Activated CD4-positive, alpha-beta memory T cell treated with anti-CD3 and anti-CD28 coated beads, Interleukin-2, amount 10 ng/mL, durations not matched to agents 7 days and 5 days (primary cell): ENCODE results near the gene CDH19. TPM values are rescaled to one million over a fixed set of nuclear protein-coding genes. Genes with fewer than 3 reads are reported as not detected.

ENCODE experiments used
- CTCF ChIA-PET: fragments of 350-600 bp; sonication (Branson Sonifier 250); formaldehyde crosslinking; loops from one replicate; lab custom pipeline; 2021; ENCODE audit warnings: antibody characterized with exemption, inconsistent platforms; lab: Charles Lee
- POLR2A ChIA-PET: fragments of 350-600 bp; sonication (Branson Sonifier 250); formaldehyde crosslinking; loops from one replicate; lab custom pipeline; 2021; ENCODE audit warnings: antibody characterized with exemption; lab: Charles Lee
- DNase-seq: peaks from one replicate; pipeline ENCODE4 v3.0.0-alpha.2; 2020
- H3K27ac Mint-ChIP-seq: one replicate; pipeline ENCODE4 v1.8.0; 2021; ENCODE audit warnings: mild to moderate bottlenecking, mixed read lengths
- H3K27me3 Mint-ChIP-seq: one replicate; pipeline ENCODE4 v1.8.0; 2021; ENCODE audit warnings: mixed read lengths
- H3K36me3 Mint-ChIP-seq: one replicate; pipeline ENCODE4 v1.8.0; 2021; ENCODE audit warnings: low read depth, mixed read lengths
- H3K4me1 Mint-ChIP-seq: one replicate; pipeline ENCODE4 v1.8.0; 2021; ENCODE audit warnings: mixed read lengths
- H3K4me3 Mint-ChIP-seq: one replicate; pipeline ENCODE4 v1.8.0; 2021; ENCODE audit warnings: mild to moderate bottlenecking, mixed read lengths
- H3K9me3 Mint-ChIP-seq: one replicate; pipeline ENCODE4 v1.8.0; 2021; ENCODE audit warnings: mixed read lengths
- total RNA-seq, 2 experiments: library from RNA; stranded (reverse); gene quantifications; one replicate each; pipeline ENCODE4 v1.2.3, GENCODE V29; 2021

Gene CDH19
- total RNA-seq, 2 experiments from 2014 or later, result not detected

GRCh38 chr18:66616523-66616983 lies 12.7 kb upstream of the CDH19 start:
- POLR2A ChIA-PET, result no interaction called here
- no peaks in the 10 kb centered on the region for H3K36me3 Mint-ChIP-seq

GRCh38 chr18:66615176-66615575 lies 11.3 kb upstream of the CDH19 start:
- Mint-ChIP-seq H3K4me3 (no peak overlapping the region), H3K27me3 (no peaks in the 10 kb centered on the region), H3K27ac (no peak overlapping the region), H3K36me3 (no peaks in the 10 kb centered on the region), H3K9me3 (peaks cover 2% of the 10 kb centered on the region), H3K4me1 (no peaks in the 10 kb centered on the region)
- no peak for DNase-seq
- ChIA-PET POLR2A (no interaction called here), CTCF (no interaction called here)

More at GRCh38 chr18:66616523-66616983, 12.7 kb upstream of the CDH19 start:
- H3K4me1 Mint-ChIP-seq, result no peaks in the 10 kb centered on the region
- no peak for DNase-seq
- CTCF ChIA-PET, result no interaction called here
- no peak overlapping the region for H3K4me3 Mint-ChIP-seq
- H3K27ac Mint-ChIP-seq, result no peak overlapping the region
- peaks cover 2% of the 10 kb centered on the region for H3K9me3 Mint-ChIP-seq
- H3K27me3 Mint-ChIP-seq, result no peaks in the 10 kb centered on the region

DNA sequence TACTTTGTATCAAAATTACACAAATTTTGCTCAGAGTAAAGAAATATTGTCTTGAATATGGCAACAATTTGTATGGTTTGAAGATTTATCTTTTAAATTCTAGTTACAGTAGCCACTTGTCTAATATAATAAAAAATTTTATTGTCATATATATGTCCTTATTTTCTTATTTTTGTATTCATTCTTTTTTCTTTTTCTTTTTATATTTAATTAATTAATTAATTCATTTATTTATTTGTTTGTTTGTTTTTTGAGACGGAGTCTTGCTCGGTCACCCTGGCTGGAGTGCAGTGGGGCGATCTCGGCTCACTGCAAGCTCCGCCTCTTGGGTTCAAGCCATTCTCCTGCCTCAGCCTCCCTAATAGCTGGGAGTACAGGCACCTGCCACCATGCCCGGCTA lies 3.7 kb upstream of the CDH19 start:
- no peaks in the 10 kb centered on the region for H3K36me3 Mint-ChIP-seq
- POLR2A ChIA-PET, result no interaction called here
- no peak overlapping the region for H3K27ac Mint-ChIP-seq
- no peaks in the 10 kb centered on the region for H3K27me3 Mint-ChIP-seq
- no peaks in the 10 kb centered on the region for H3K9me3 Mint-ChIP-seq
- H3K4me1 Mint-ChIP-seq, result no peaks in the 10 kb centered on the region
- no peak for DNase-seq
- H3K4me3 Mint-ChIP-seq, result no peak overlapping the region
- CTCF ChIA-PET, result no interaction called here

DNA sequence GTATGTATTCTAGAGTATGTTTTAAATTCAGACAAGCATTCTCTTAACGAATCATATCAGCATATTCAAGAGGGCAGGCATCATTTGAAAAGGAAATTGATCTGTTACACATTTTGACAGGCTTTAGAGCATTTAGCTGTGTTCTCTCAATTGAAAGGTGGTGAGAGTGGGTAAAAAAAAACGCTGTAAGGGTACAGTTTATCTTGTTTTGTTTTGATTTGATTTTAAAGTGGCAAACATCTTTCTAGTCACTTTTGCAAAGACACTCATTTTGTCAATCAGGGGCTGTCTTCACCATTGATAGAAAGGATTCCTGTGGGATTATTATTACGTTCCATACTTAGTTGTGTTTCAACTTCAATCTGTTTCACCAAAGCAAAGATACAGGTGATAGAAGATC lies 2.2 kb downstream of the CDH19 start:
- Mint-ChIP-seq H3K27me3 (no peaks in the 10 kb centered on the region), H3K4me1 (no peaks in the 10 kb centered on the region), H3K9me3 (peaks cover 7% of the 10 kb centered on the region), H3K27ac (no peak overlapping the region), H3K4me3 (no peak overlapping the region), H3K36me3 (no peaks in the 10 kb centered on the region)
- no peak for DNase-seq
- POLR2A ChIA-PET, result no interaction called here
- CTCF ChIA-PET, result no interaction called here

DNA sequence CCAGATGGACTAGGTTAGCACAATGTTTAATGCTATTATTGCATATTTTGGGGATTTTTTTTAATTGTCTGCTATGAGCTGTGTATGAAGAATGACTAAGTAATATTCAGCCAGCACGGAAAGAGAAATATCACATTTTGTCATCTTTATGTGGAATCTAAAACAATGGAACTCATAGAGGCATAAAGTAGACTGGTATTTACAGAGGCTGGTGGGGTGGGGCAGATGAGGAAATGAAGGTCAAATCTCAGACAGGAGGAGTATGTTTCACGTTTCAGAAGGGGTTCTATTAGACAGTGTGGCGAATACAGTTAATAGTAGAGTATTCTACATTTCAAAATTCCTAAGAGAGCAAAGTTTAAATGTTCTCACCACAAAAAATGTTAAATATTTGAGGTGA lies 4.7 kb downstream of the CDH19 start:
- Mint-ChIP-seq H3K27me3 (no peaks in the 10 kb centered on the region), H3K27ac (no peak overlapping the region)
- CTCF ChIA-PET, result no interaction called here

GRCh38 chr18:66587430-66587829 lies 16.5 kb downstream of the CDH19 start:
- DNase-seq, result no peak
- H3K27ac Mint-ChIP-seq, result no peak overlapping the region
- CTCF ChIA-PET, result no interaction called here

More for the DNA sequence above, 4.7 kb downstream of the CDH19 start:
- no peak for DNase-seq
- Mint-ChIP-seq H3K4me1 (no peaks in the 10 kb centered on the region), H3K9me3 (peaks cover 13% of the 10 kb centered on the region), H3K36me3 (no peaks in the 10 kb centered on the region), H3K4me3 (no peak overlapping the region)
- POLR2A ChIA-PET, result no interaction called here

GRCh38 chr18:66582211-66582610 lies 21.7 kb downstream of the CDH19 start:
- Mint-ChIP-seq H3K4me1 (no peaks in the 10 kb centered on the region), H3K9me3 (no peaks in the 10 kb centered on the region), H3K27ac (no peak overlapping the region), H3K4me3 (no peak overlapping the region), H3K36me3 (no peaks in the 10 kb centered on the region), H3K27me3 (no peaks in the 10 kb centered on the region)
- ChIA-PET POLR2A (no interaction called here), CTCF (no interaction called here)
- no peak for DNase-seq

More at GRCh38 chr18:66587430-66587829, 16.5 kb downstream of the CDH19 start:
- Mint-ChIP-seq H3K4me3 (no peak overlapping the region), H3K36me3 (no peaks in the 10 kb centered on the region), H3K9me3 (no peaks in the 10 kb centered on the region), H3K27me3 (no peaks in the 10 kb centered on the region), H3K4me1 (no peaks in the 10 kb centered on the region)
- POLR2A ChIA-PET, result no interaction called here

GRCh38 chr18:66575263-66575662 lies 28.6 kb downstream of the CDH19 start:
- Mint-ChIP-seq H3K27ac (no peak overlapping the region), H3K4me3 (no peak overlapping the region), H3K36me3 (no peaks in the 10 kb centered on the region), H3K4me1 (no peaks in the 10 kb centered on the region), H3K27me3 (no peaks in the 10 kb centered on the region), H3K9me3 (no peaks in the 10 kb centered on the region)
- no peak for DNase-seq
- CTCF ChIA-PET, result no interaction called here
- POLR2A ChIA-PET, result no interaction called here

DNA sequence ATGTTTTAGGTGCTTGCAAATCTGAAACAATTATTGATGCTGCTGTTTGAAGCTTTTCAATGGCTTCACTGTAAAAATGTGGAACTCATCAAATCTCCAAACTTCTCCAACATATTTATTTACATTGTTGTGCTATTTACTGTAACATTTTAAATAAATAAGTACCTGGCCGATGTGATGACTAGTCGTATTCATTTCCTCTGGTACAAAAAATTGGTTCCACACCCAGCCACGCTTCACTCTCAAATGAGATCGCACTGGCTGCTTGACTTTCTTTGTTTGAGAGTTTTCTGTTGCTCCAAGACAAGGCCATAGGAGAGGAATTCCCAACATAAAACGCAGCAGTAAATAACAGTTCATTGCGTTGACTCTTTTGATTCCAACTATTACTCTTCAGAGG lies 32.0 kb downstream of the CDH19 start:
- Mint-ChIP-seq H3K27ac (no peak overlapping the region), H3K27me3 (no peaks in the 10 kb centered on the region), H3K4me1 (no peaks in the 10 kb centered on the region), H3K9me3 (no peaks in the 10 kb centered on the region), H3K4me3 (no peak overlapping the region), H3K36me3 (no peaks in the 10 kb centered on the region)
- POLR2A ChIA-PET, result no interaction called here
- DNase-seq, result no peak
- CTCF ChIA-PET, result no interaction called here

DNA sequence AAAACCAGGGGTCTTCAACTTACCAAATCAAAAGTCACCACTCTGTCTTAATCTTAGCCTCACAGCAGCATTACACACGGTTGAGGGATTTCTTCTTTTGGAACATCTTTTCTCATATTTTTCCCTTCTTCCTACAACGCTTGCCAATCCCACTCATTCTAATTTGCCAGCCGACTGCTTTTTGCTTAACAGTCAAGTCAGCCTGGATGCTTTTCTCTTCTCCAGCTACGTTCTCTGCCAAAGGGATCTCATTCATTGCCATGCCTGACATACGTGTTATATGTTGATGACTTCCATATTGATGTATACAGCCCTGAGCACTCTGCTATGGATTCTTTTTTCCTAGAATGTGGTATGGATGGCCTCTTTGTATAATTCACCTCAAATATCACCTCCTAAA lies 37.3 kb downstream of the CDH19 start:
- H3K27ac Mint-ChIP-seq, result no peak overlapping the region
- H3K4me1 Mint-ChIP-seq, result no peaks in the 10 kb centered on the region
- H3K4me3 Mint-ChIP-seq, result no peak overlapping the region
- DNase-seq, result no peak
- H3K36me3 Mint-ChIP-seq, result no peaks in the 10 kb centered on the region
- ChIA-PET CTCF (no interaction called here), POLR2A (no interaction called here)
- no peaks in the 10 kb centered on the region for H3K9me3 Mint-ChIP-seq
- H3K27me3 Mint-ChIP-seq, result no peaks in the 10 kb centered on the region

GRCh38 chr18:66564236-66564635 lies 39.7 kb downstream of the CDH19 start:
- no peaks in the 10 kb centered on the region for H3K36me3 Mint-ChIP-seq

DNA sequence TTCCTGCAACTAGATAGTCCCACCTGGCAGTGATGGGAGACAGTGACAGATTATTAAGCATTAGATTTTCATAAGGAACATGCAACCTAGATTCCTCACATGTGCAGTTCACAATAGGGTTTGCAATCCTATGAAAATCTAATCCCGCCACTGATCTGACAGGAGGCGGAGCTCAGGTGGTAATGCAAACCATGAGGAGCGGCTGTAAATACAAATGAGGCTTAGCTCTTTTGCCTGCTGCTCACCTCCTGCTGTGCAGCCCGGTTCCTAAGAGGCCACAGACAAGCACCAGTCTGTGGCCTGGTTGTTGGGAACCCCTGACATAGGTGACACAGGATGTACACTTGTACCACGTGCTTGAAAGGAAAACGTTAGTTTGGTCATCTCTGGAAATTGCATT lies 41.6 kb downstream of the CDH19 start:
- no peaks in the 10 kb centered on the region for H3K27me3 Mint-ChIP-seq
- no peak for DNase-seq
- no peak overlapping the region for H3K27ac Mint-ChIP-seq
- no peaks in the 10 kb centered on the region for H3K9me3 Mint-ChIP-seq
- H3K36me3 Mint-ChIP-seq, result no peaks in the 10 kb centered on the region
- ChIA-PET POLR2A (no interaction called here), CTCF (no interaction called here)
- H3K4me3 Mint-ChIP-seq, result no peak overlapping the region
- H3K4me1 Mint-ChIP-seq, result no peaks in the 10 kb centered on the region

More at GRCh38 chr18:66564236-66564635, 39.7 kb downstream of the CDH19 start:
- POLR2A ChIA-PET, result no interaction called here
- Mint-ChIP-seq H3K4me1 (no peaks in the 10 kb centered on the region), H3K4me3 (no peak overlapping the region), H3K27me3 (no peaks in the 10 kb centered on the region), H3K27ac (no peak overlapping the region), H3K9me3 (no peaks in the 10 kb centered on the region)
- CTCF ChIA-PET, result no interaction called here
- no peak for DNase-seq

GRCh38 chr18:66560094-66560493 lies 43.8 kb downstream of the CDH19 start:
- no peak overlapping the region for H3K4me3 Mint-ChIP-seq
- POLR2A ChIA-PET, result no interaction called here
- H3K4me1 Mint-ChIP-seq, result no peaks in the 10 kb centered on the region
- H3K9me3 Mint-ChIP-seq, result no peaks in the 10 kb centered on the region
- H3K36me3 Mint-ChIP-seq, result no peaks in the 10 kb centered on the region
- DNase-seq, result no peak
- no peak overlapping the region for H3K27ac Mint-ChIP-seq
- no peaks in the 10 kb centered on the region for H3K27me3 Mint-ChIP-seq
- CTCF ChIA-PET, result no interaction called here

- ChIA-PET POLR2A (no interaction called here), CTCF (no interaction called here)
- H3K36me3 Mint-ChIP-seq, result no peaks in the 10 kb centered on the region
- H3K27ac Mint-ChIP-seq, result no peak overlapping the region
- H3K9me3 Mint-ChIP-seq, result no peaks in the 10 kb centered on the region
- DNase-seq, result no peak
- H3K4me3 Mint-ChIP-seq, result no peak overlapping the region
- H3K27me3 Mint-ChIP-seq, result no peaks in the 10 kb centered on the region
- no peaks in the 10 kb centered on the region for H3K4me1 Mint-ChIP-seq
These were observed 45.1 kb downstream of the CDH19 start for GRCh38 chr18:66558773-66559172.
